Effector memory CD4-positive, alpha-beta T cell (primary cell): ENCODE measurements around the gene NCAPD2.
"Not testable (repeated sequence)": the region's sequence is repeated elsewhere in the genome, so short reads cannot be mapped to it uniquely, and the experiment has no call there.

Experiments
- DNase-seq, 3 donors: peaks; one replicate each; pipeline ENCODE4 v3.0.0-alpha.2; 2020
- H3K27ac ChIP-seq: 2 replicates; pipeline ENCODE4 v1.7.0; 2013; ENCODE audit warnings: mild to moderate bottlenecking, low read length, moderate library complexity; ENCODE audit not compliant: insufficient read depth, poor library complexity, severe bottlenecking
- H3K27me3 ChIP-seq: replicated peaks from 2 replicates; pipeline ENCODE4 v1.7.0; 2013; ENCODE audit warnings: mild to moderate bottlenecking, low read length; ENCODE audit not compliant: insufficient read depth, control insufficient read depth, poor library complexity, severe bottlenecking
- H3K36me3 ChIP-seq: 2 replicates; pipeline ENCODE4 v1.7.0; 2013; ENCODE audit warnings: mild to moderate bottlenecking, low read length, moderate library complexity; ENCODE audit not compliant: control insufficient read depth, insufficient read depth
- H3K4me1 ChIP-seq: 2 replicates; pipeline ENCODE4 v1.7.0; 2013; ENCODE audit warnings: low read length, mild to moderate bottlenecking; ENCODE audit not compliant: control insufficient read depth, insufficient read depth, poor library complexity, severe bottlenecking
- H3K4me3 ChIP-seq: 2 replicates; pipeline ENCODE4 v1.7.0; 2013; ENCODE audit warnings: low read length, low read depth, mild to moderate bottlenecking; ENCODE audit not compliant: insufficient read depth, poor library complexity, severe bottlenecking
- H3K9me3 ChIP-seq: 2 replicates; pipeline ENCODE4 v1.7.0; 2013; ENCODE audit warnings: mild to moderate bottlenecking, low read length, moderate library complexity; ENCODE audit not compliant: control insufficient read depth

Gene NCAPD2

DNA sequence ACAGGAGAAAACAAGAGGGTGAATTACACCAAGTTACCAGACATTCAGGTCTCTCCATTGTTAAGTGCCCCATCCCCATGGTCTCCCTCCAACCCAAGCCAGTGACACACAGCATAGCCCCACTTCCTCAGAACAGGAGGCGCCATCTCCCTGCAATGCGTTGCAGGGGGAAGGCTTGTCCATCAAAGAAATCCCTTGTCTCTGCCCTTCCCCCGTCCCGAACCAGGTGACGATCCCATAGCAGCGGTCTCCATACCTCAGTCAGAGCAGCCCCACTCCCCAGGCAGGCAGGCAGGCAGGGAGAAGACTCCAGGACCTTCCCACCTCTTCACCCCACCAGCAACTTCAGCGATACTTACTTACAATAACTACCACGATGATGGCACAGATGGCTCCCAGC, 29.4 kb upstream of the NCAPD2 start:
- H3K27ac ChIP-seq, result peak overlapping the region; percentile 86
- DNase-seq, result no peak
- H3K9me3 ChIP-seq, result no peaks in the 10 kb centered on the region
- H3K36me3 ChIP-seq, result peaks cover 20% of the 10 kb centered on the region
- no peaks in the 10 kb centered on the region for H3K27me3 ChIP-seq
- H3K4me1 ChIP-seq, result peaks cover 72% of the 10 kb centered on the region
- no peak overlapping the region for H3K4me3 ChIP-seq

GRCh38 chr12:6465467-6466183, 28.3 kb upstream of the NCAPD2 start:
- peak overlapping the region; percentile 50 for H3K27ac ChIP-seq

GRCh38 chr12:6466184-6466573, 27.7 kb upstream of the NCAPD2 start:
- no peak for DNase-seq
- Histone ChIP-seq H3K4me3 (no peak overlapping the region), H3K4me1 (peaks cover 57% of the 10 kb centered on the region), H3K27me3 (no peaks in the 10 kb centered on the region), H3K27ac (peak overlapping the region; percentile 50), H3K9me3 (no peaks in the 10 kb centered on the region), H3K36me3 (peaks cover 20% of the 10 kb centered on the region)

More at GRCh38 chr12:6465467-6466183, 28.3 kb upstream of the NCAPD2 start:
- Histone ChIP-seq H3K9me3 (no peaks in the 10 kb centered on the region), H3K4me1 (peaks cover 63% of the 10 kb centered on the region), H3K4me3 (no peak overlapping the region), H3K36me3 (peaks cover 20% of the 10 kb centered on the region), H3K27me3 (no peaks in the 10 kb centered on the region)
- DNase-seq, result peak in 1 of 3 donors; percentile 41

DNA sequence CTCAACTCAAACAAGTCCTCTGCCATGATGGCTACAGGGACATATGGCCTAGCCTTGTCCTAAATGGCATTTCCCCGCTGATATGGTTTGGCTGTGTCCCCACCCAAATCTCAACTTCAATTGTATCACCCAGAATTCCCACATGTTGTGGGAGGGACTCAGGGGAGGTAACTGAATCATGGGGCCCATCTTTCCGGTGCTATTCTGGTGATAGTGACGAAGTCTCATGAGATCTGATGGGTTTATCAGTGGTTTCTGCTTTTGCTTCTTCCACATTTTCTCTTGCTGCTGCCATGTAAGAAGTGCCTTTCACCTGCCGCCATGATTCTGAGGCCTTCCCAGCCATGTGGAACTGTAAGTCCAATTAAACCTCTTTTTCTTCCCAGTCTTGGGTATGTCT, 27.2 kb upstream of the NCAPD2 start:
- H3K27me3 ChIP-seq, H3K4me3 ChIP-seq, H3K9me3 ChIP-seq, DNase-seq, H3K27ac ChIP-seq: not testable (repeated sequence)
- Histone ChIP-seq H3K36me3 (peaks cover 20% of the 10 kb centered on the region), H3K4me1 (peaks cover 51% of the 10 kb centered on the region)

DNA sequence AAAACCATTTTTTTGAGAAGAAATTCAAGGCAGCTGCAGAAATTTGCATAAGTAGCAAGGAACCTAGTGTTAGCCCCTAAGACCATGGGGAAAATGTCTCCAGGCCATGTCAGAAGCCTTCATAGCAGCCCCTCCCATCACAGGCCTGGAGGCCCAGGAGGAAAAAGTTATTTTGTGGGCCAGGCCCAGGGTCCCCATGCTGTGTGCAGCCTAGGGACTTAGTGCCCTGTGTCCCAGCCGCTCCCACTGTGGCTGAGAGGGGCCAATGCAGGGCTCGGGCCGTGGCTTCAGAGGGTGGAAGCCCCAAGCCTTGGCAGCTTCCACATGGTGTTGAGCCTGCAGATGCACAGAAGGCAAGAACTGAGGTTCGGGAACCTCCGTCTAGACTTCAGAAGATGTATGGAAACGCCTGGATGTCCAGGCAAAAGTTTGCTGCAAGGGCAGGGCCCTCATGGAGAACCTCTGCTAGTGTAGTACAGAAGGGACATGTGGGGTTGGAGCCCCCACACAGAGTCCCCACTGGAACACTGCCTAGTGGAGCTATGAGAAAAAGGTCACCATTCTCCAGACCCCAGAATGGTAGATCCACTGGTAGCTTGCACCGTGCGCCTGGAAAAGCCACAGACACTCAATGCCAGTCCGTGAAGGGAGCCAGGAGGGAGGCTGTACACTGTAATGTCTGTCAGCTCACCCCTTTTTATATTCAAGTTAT, 26.2 kb upstream of the NCAPD2 start:
- not testable (repeated sequence) for H3K4me3 ChIP-seq, DNase-seq, H3K9me3 ChIP-seq, H3K27me3 ChIP-seq
- Histone ChIP-seq H3K36me3 (peaks cover 20% of the 10 kb centered on the region), H3K4me1 (peaks cover 42% of the 10 kb centered on the region), H3K27ac (peak overlapping the region; percentile 12)

DNA sequence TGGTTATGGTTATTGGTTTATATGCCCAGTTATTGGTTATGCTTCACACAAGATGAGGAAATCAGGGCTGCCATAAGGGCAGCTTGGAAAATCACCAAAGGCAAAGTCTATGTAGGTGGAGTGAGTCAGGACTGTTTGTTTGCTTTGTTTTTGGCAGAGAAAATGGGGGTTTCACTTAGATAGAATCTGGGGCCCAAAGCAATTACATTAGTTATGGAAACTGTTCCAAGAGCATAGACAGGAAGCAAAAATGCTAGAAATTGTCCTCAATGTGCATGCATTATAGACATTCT, 25.7 kb upstream of the NCAPD2 start:
- no peaks in the 10 kb centered on the region for H3K27me3 ChIP-seq
- peaks cover 37% of the 10 kb centered on the region for H3K4me1 ChIP-seq
- H3K36me3 ChIP-seq, result peaks cover 20% of the 10 kb centered on the region
- no peaks in the 10 kb centered on the region for H3K9me3 ChIP-seq
- peak overlapping the region; percentile 19 for H3K4me3 ChIP-seq
- H3K27ac ChIP-seq, result peak overlapping the region; percentile 12
- DNase-seq, result no peak

DNA sequence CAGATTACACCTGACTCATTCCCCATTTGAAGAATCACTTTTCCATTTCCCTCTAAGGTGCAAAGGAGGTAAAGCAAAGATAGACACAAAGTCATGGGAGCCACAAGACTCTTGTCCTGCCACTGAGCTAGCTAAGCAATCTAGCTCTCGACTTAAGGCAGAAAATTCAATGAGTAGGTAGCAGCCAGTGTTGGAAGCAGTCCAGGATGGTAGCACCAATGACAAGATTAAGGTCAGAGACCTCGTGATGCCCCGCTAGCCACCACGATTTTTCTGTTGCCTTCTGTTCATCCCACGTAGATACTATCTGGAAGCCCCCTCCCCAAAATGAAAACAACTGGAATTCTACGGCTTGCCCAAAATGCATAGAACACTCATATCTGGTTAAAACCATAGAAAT, 24.8 kb upstream of the NCAPD2 start:
- peaks cover 20% of the 10 kb centered on the region for H3K36me3 ChIP-seq
- no peaks in the 10 kb centered on the region for H3K9me3 ChIP-seq
- H3K27me3 ChIP-seq, result no peaks in the 10 kb centered on the region
- DNase-seq, result no peak
- peak overlapping the region; percentile 84 for H3K4me3 ChIP-seq
- H3K27ac ChIP-seq, result peak overlapping the region; percentile 76
- peaks cover 28% of the 10 kb centered on the region for H3K4me1 ChIP-seq

DNA sequence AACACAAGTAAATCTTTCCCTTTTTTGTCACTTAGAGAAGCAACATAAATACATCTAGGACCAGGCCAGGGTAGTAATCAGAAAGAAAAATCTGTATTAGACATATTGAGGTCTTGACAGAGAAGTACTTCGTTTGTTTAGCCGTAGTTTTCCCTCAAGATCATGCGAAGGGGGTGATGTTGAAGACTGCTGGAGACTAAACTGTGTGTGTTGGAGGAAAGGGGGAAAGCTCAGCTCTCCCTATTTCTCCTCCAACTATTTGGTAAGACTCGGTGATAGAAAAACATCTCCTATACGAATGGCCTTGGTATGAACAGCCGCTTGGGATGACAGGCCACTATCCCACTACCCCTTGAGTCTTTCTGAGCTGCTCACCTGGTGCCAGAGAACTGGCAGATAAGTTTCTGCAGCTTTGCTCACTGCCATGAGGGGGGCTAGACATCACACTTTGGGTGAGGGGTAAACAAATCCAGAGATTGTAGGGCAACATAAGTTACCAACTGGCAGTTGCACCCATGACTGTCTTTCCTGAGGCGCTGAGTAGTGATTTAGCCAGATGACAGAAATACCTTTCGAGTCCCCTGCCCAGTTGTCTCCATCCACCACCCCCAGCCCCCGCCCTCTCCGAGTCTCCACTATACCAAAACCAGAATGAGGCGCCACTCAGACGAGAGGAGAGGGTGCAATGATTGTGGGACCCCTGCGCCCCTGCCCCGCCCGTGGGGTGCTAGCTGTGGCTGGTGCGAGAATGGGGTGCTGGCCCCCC, 24.1 kb upstream of the NCAPD2 start:
- Histone ChIP-seq H3K4me1 (peaks cover 21% of the 10 kb centered on the region), H3K36me3 (peaks cover 16% of the 10 kb centered on the region), H3K27ac (peak overlapping the region; percentile 76), H3K4me3 (peak overlapping the region; percentile 84), H3K9me3 (no peaks in the 10 kb centered on the region), H3K27me3 (no peaks in the 10 kb centered on the region)
- DNase-seq, result no peak

DNA sequence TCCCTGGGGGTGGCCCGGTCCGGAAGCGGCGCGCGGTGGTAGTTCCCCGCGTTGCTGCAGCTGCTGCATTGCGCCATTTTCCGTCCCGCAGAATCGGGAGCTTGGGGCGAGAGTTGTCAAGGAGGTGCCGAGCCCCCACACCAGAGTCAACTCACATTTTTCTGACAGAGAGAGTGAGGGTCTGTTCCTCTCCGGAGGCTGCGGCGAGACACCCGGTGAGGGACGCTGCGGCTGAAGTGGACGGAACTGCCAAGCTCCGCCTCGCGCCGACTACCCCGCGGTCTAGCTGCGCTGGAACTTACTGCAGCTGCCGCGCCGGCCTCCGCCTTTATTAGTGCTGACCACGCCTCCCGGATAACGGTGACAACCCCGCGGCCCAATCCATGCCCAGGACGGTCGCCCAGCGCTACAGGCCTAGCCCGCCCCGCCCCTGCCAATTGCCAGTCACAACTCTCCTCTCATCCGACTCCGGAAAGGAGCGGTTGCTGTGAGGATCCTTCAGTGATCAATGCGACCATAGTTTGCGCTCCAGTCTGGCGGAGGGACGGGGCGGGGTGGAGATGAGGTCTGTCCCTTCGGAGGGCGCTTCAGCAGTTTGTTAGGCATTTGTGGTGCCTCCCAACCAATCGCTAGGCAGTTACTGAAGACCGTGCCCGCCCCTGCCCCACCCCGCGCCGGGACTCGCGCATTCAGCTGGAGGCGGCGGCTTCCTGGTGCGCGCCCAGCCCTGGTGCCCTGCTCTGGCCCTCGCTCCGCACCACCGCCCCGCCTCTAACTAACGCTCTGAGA, 23.3 kb upstream of the NCAPD2 start, which contains the start of gene VAMP1:
Gene VAMP1 (minus strand): TSS at position 303 of the 789 bp plus-strand sequence. CDS start 146 bp downstream, at position 157.
- H3K36me3 ChIP-seq, result peaks cover 10% of the 10 kb centered on the region
- DNase-seq, result peak; percentile 95 to 96 (median 95)
- peak within 1 kb of the TSS; percentile 84 for H3K4me3 ChIP-seq
- no peaks in the 10 kb centered on the region for H3K9me3 ChIP-seq
- H3K27ac ChIP-seq, result peak within 1 kb of the TSS; percentile 76
- H3K27me3 ChIP-seq, result no peaks in the 10 kb centered on the region
- H3K4me1 ChIP-seq, result peaks cover 16% of the 10 kb centered on the region
